Suprapubic skin (tissue), 4 donors: ENCODE data around the gene HOXA7.

Experiments
- EP300 ChIP-seq: sonication (generic); formaldehyde crosslinking; IDR thresholded peaks from one replicate; pipeline ENCODE4 v1.6.1; 2017; ENCODE audit warnings: antibody characterized with exemption
- POLR2A ChIP-seq, 2 donors: fragments of 450-650 bp; IDR thresholded peaks; one replicate each; pipeline ENCODE4 v1.6.1; 2017; ENCODE audit warnings: antibody characterized with exemption in 2 of 2, mild to moderate bottlenecking in 2 of 2, moderate library complexity in 2 of 2
- POLR2AphosphoS5 ChIP-seq, 3 donors: sonication (generic); formaldehyde crosslinking; IDR thresholded peaks; one replicate each; pipeline ENCODE4 v1.6.1; 2017; ENCODE audit warnings: antibody characterized with exemption in 3 of 3
- TF ChIP-seq, protein P1 (sequence below), 2 donors: fragments of 200-600 bp in 1 of 2; fragments of 450-650 bp in 1 of 2; sonication (generic) in 1 of 2; IDR thresholded peaks; one replicate each; pipeline ENCODE4 v1.5.1; 2016 to 2019; ENCODE audit warnings: antibody characterized with exemption in 2 of 2, mild to moderate bottlenecking in 1 of 2, moderate library complexity in 1 of 2

DNA sequence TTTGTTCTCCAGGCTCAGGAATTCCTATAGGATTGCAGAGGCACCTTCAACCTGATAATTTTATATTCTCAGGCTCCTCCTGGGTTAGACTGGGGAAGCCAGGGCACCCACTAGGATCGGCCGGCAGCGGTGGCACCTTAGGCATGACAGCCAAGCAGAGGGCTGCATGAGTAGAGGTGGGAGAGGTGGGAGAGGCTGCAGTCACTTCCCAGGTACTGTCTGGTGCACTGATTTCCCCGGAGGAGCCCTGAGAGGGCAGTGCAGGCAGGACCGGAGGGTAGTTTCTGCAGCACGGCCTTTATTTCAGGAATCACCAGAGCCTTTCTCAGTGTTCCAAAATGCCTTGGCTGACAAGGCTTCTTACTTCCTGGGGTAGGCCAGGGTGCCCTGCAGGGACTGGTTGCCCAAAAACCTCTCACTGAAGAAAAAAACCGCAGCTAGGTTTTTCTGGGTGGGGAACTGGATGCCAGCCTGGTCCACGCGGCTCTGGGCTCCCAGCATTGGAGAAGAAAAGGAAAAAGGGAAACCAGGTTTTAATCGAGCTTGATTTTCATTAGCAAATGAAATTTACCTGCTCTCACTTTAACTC lies 47.0 kb upstream of the HOXA7 start:
- TF ChIP-seq POLR2A (IDR thresholded peaks at IDR 0.05) (no peak), EP300 (no peak), POLR2AphosphoS5 (IDR thresholded peaks at IDR 0.05) (no peak)
- TF ChIP-seq, protein P1, sequence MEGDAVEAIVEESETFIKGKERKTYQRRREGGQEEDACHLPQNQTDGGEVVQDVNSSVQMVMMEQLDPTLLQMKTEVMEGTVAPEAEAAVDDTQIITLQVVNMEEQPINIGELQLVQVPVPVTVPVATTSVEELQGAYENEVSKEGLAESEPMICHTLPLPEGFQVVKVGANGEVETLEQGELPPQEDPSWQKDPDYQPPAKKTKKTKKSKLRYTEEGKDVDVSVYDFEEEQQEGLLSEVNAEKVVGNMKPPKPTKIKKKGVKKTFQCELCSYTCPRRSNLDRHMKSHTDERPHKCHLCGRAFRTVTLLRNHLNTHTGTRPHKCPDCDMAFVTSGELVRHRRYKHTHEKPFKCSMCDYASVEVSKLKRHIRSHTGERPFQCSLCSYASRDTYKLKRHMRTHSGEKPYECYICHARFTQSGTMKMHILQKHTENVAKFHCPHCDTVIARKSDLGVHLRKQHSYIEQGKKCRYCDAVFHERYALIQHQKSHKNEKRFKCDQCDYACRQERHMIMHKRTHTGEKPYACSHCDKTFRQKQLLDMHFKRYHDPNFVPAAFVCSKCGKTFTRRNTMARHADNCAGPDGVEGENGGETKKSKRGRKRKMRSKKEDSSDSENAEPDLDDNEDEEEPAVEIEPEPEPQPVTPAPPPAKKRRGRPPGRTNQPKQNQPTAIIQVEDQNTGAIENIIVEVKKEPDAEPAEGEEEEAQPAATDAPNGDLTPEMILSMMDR (IDR thresholded peaks at IDR 0.05) = no peak
